CD14-positive monocyte (primary cell): ENCODE measurements around the gene CRISP3. TPM values are rescaled to one million over a fixed set of nuclear protein-coding genes. Genes with fewer than 3 reads are reported as not detected.

ENCODE experiments used
- DNase-seq, 3 donors: peaks; one replicate each; pipeline ENCODE4 v3.0.0-alpha.2; 2011 to 2022
- H2AFZ ChIP-seq: 2 replicates; pipeline ENCODE4 v1.6.0; 2012; ENCODE audit warnings: mild to moderate bottlenecking, low read depth, low read length, inconsistent platforms; ENCODE audit not compliant: insufficient read depth, poor library complexity, severe bottlenecking
- H3K27ac ChIP-seq, 2 donors: 1 replicate in 1 of 2; 2 replicates in 1 of 2; pipeline ENCODE4 v1.5.1; 2012 to 2013; ENCODE audit warnings: low read length in 2 of 2, control low read depth in 1 of 2, inconsistent platforms in 1 of 2, low read depth in 1 of 2, mild to moderate bottlenecking in 1 of 2
- H3K27me3 ChIP-seq, 2 donors: one replicate each; pipeline versions ENCODE4 v1.6.0 to v1.6.1; 2011 to 2013; ENCODE audit warnings: low read length in 2 of 2; ENCODE audit not compliant: control insufficient read depth in 2 of 2, insufficient read depth in 2 of 2
- H3K36me3 ChIP-seq, 2 donors: replicated peaks in 1 of 2; 1 replicate in 1 of 2; 2 replicates in 1 of 2; pipeline versions ENCODE4 v1.5.1 to v1.6.1; 2012 to 2013; ENCODE audit warnings: low read length in 2 of 2, control low read depth in 1 of 2, inconsistent platforms in 1 of 2, mild to moderate bottlenecking in 1 of 2; ENCODE audit not compliant: insufficient read depth in 2 of 2, control insufficient read depth in 1 of 2
- H3K4me1 ChIP-seq, 2 donors: 1 replicate in 1 of 2; 2 replicates in 1 of 2; pipeline versions ENCODE4 v1.5.1 to v1.6.1; 2012 to 2013; ENCODE audit warnings: low read length in 2 of 2, control low read depth in 1 of 2, inconsistent platforms in 1 of 2, mild to moderate bottlenecking in 1 of 2, moderate library complexity in 1 of 2; ENCODE audit not compliant: insufficient read depth in 2 of 2, control insufficient read depth in 1 of 2
- H3K4me2 ChIP-seq: replicated peaks from 2 replicates; pipeline ENCODE3; 2012; ENCODE audit warnings: low read length, moderate library complexity, mild to moderate bottlenecking; ENCODE audit not compliant: poor library complexity, severe bottlenecking; ENCODE audit errors: extremely low read depth
- H3K4me3 ChIP-seq, 3 experiments: fragments of 200-600 bp in 1 of 3; sonication (generic) in 1 of 3; replicated peaks in 1 of 3; 1 replicate in 2 of 3; 2 replicates in 1 of 3; pipeline ENCODE4 v1.5.1; 2011 to 2013; ENCODE audit warnings: low read length in 3 of 3, mild to moderate bottlenecking in 3 of 3, control low read depth in 2 of 3, low read depth in 2 of 3, inconsistent platforms in 1 of 3, moderate library complexity in 1 of 3
- H3K79me2 ChIP-seq: 2 replicates; pipeline ENCODE4 v1.6.0; 2012; ENCODE audit warnings: mild to moderate bottlenecking, control low read depth, inconsistent platforms, low read length, moderate library complexity; ENCODE audit not compliant: insufficient read depth
- H3K9ac ChIP-seq: 2 replicates; pipeline ENCODE4 v1.6.0; 2017; ENCODE audit warnings: low read length, mild to moderate bottlenecking; ENCODE audit not compliant: insufficient read depth, poor library complexity, severe bottlenecking
- H3K9me3 ChIP-seq, 2 donors: replicated peaks in 1 of 2; 1 replicate in 1 of 2; 2 replicates in 1 of 2; pipeline versions ENCODE4 v1.5.1 to v1.6.1; 2012 to 2013; ENCODE audit warnings: low read length in 2 of 2, control low read depth in 1 of 2; ENCODE audit not compliant: control insufficient read depth in 1 of 2, insufficient read depth in 1 of 2
- H4K20me1 ChIP-seq: 2 replicates; pipeline ENCODE4 v1.6.0; 2012; ENCODE audit warnings: mild to moderate bottlenecking, low read length, control low read depth, moderate library complexity; ENCODE audit not compliant: insufficient read depth
- H3K27ac Mint-ChIP-seq, 7 donors: one replicate each; pipeline ENCODE4 v1.8.0; 2020; ENCODE audit warnings: mild to moderate bottlenecking in 7 of 7, mixed read lengths in 7 of 7, moderate library complexity in 6 of 7, inconsistent platforms in 2 of 7
- H3K27me3 Mint-ChIP-seq, 3 donors: one replicate each; pipeline ENCODE4 v1.8.0; 2021 to 2022; ENCODE audit warnings: low read depth in 3 of 3, mild to moderate bottlenecking in 3 of 3, mixed read lengths in 3 of 3, moderate library complexity in 3 of 3, inconsistent platforms in 1 of 3
- H3K36me3 Mint-ChIP-seq, 2 donors: one replicate each; pipeline ENCODE4 v1.8.0; 2020; ENCODE audit warnings: mixed read lengths in 2 of 2, inconsistent platforms in 1 of 2, mild to moderate bottlenecking in 1 of 2
- H3K4me1 Mint-ChIP-seq: one replicate; pipeline ENCODE4 v1.8.0; 2020; ENCODE audit warnings: mild to moderate bottlenecking, mixed read lengths
- H3K4me3 Mint-ChIP-seq, 2 donors: one replicate each; pipeline ENCODE4 v1.8.0; 2020; ENCODE audit warnings: mild to moderate bottlenecking in 2 of 2, mixed read lengths in 2 of 2, moderate library complexity in 1 of 2
- H3K9me3 Mint-ChIP-seq, 7 donors: one replicate each; pipeline ENCODE4 v1.8.0; 2020 to 2022; ENCODE audit warnings: mixed read lengths in 7 of 7, mild to moderate bottlenecking in 6 of 7, moderate library complexity in 6 of 7, inconsistent platforms in 2 of 7
- WGBS: methylation state at CpG from one replicate; pipeline ENCODE4 v1.1.5; 2013; ENCODE audit warnings: missing lambda C conversion rate; ENCODE audit not compliant: insufficient coverage; 5-methylcytosine and 5-hydroxymethylcytosine counted together
- intact Hi-C, 2 donors: fragments of 100-400 bp; cut with micrococcal nuclease; formaldehyde crosslinking; loops; one replicate each; pipeline versions ENCODE4 v1.15.0 to v1.15.1; 2023
- polyA plus RNA-seq, 3 donors: library from polyadenylated mRNA; depleted of rRNA in 1 of 3; unstranded in 2 of 3; stranded (reverse) in 1 of 3; fragments of 300-500 nt in 2 of 3; fragments of >200 nt in 1 of 3; fragmentation: Illumina TruSeq in 2 of 3; gene quantifications; 1 replicate in 2 of 3; 2 replicates in 1 of 3; pipeline ENCODE4 v1.2.3, GENCODE V29; 2012 to 2021
- TF ChIP-seq, protein P1 (sequence below): fragments of 200-600 bp; IDR thresholded peaks from one replicate; pipeline ENCODE4 v1.8.0; 2022; ENCODE audit warnings: antibody characterized with exemption, mild to moderate bottlenecking

The CRISP3 gene
- polyA plus RNA-seq, 3 donors = not detected

DNA sequence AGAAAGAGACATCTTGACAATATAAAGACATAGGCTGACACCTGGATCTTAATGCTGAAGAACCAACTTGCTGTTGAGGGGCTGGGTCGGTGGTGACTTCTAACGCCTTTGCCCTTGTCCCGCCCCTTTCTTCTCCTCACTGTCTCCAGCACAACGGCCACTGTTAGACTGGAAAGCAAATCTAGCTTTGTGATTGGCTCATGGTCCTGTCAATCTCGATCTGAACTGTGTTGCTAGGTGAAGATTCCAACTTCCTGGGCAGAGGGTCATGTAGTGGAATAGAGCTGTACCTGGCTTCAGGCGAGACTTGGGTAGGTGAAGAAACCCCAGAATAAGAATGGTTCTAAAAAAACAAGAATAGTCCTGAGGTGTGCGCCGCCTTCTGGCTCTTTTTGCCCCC lies 43.0 kb upstream of the CRISP3 start, which contains the start of gene PGK2:
PGK2 (minus strand) TSS at position 110 of the 400 bp plus-strand sequence; CDS start at position 12, 98 bp downstream.
- TF ChIP-seq, protein P1, sequence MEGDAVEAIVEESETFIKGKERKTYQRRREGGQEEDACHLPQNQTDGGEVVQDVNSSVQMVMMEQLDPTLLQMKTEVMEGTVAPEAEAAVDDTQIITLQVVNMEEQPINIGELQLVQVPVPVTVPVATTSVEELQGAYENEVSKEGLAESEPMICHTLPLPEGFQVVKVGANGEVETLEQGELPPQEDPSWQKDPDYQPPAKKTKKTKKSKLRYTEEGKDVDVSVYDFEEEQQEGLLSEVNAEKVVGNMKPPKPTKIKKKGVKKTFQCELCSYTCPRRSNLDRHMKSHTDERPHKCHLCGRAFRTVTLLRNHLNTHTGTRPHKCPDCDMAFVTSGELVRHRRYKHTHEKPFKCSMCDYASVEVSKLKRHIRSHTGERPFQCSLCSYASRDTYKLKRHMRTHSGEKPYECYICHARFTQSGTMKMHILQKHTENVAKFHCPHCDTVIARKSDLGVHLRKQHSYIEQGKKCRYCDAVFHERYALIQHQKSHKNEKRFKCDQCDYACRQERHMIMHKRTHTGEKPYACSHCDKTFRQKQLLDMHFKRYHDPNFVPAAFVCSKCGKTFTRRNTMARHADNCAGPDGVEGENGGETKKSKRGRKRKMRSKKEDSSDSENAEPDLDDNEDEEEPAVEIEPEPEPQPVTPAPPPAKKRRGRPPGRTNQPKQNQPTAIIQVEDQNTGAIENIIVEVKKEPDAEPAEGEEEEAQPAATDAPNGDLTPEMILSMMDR = no peak
- H2AFZ ChIP-seq = no peak within 1 kb of the TSS
- WGBS = 83% methylated on average over 1 of the region's 8 CpGs
- no peaks in the 10 kb centered on the region for H3K4me1 ChIP-seq
- H3K79me2 ChIP-seq = no peaks in the 10 kb centered on the region
- no peaks in the 10 kb centered on the region for H3K4me1 Mint-ChIP-seq
- H4K20me1 ChIP-seq = no peaks in the 10 kb centered on the region
- DNase-seq = no peak
- H3K36me3 ChIP-seq = no peaks in the 10 kb centered on the region
- no peaks in the 10 kb centered on the region for H3K27me3 Mint-ChIP-seq
- no peak within 1 kb of the TSS for H3K9ac ChIP-seq
- H3K36me3 Mint-ChIP-seq = no peaks in the 10 kb centered on the region
- H3K9me3 Mint-ChIP-seq = peaks cover 0 to 8% (median 4%) of the 10 kb centered on the region in 7 donors
- peaks cover 0 to 11% of the 10 kb centered on the region in 2 donors for H3K9me3 ChIP-seq
- intact Hi-C loops = no loop called here
- no peak within 1 kb of the TSS for H3K4me2 ChIP-seq
- H3K4me3 ChIP-seq = no peak within 1 kb of the TSS
- H3K4me3 Mint-ChIP-seq = no peak within 1 kb of the TSS
- H3K27ac Mint-ChIP-seq = no peak within 1 kb of the TSS
- no peaks in the 10 kb centered on the region for H3K27me3 ChIP-seq
- H3K27ac ChIP-seq = no peak within 1 kb of the TSS

DNA sequence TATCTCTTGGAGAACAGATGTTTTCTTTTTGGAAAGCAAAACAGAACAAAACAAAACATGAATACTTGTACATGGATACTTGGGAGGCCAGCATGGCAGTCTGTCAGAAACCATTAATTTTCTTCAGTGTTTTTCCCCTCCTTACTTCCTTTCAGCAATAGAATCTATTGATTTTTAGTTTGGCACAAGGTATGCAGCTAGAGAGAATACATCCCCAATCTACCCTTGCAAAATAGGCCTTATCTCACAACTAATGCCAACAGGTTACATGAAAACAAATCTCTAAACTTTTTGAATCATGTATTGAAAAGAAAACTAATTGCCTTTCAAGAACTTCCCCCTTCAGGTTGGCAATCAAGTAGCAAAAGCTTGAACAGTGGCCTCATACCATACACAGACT lies 40.1 kb upstream of the CRISP3 start:
- Histone ChIP-seq H3K4me3 (no peak overlapping the region), H3K9me3 (peaks cover 0 to 11% of the 10 kb centered on the region in 2 donors), H3K4me1 (no peaks in the 10 kb centered on the region), H2AFZ (no peak overlapping the region), H3K79me2 (no peaks in the 10 kb centered on the region), H3K27me3 (no peaks in the 10 kb centered on the region), H3K27ac (no peak overlapping the region), H3K9ac (no peak overlapping the region), H4K20me1 (no peaks in the 10 kb centered on the region), H3K4me2 (no peak overlapping the region), H3K36me3 (no peaks in the 10 kb centered on the region)
- Mint-ChIP-seq H3K27ac (no peak overlapping the region), H3K4me1 (no peaks in the 10 kb centered on the region), H3K27me3 (no peaks in the 10 kb centered on the region), H3K9me3 (peaks cover 0 to 8% (median 4%) of the 10 kb centered on the region in 7 donors), H3K36me3 (no peaks in the 10 kb centered on the region), H3K4me3 (no peak overlapping the region)
- TF ChIP-seq, protein P1 = no peak
- intact Hi-C loops = no loop called here
- no peak for DNase-seq
